HepG2 (cell line): ENCODE results near the gene NUDT19. TPM values are rescaled to one million over a fixed set of nuclear protein-coding genes. Genes with fewer than 3 reads are reported as not detected.

Experiments
- ATAC-seq: fragments of 200-7000 bp; cut with Tn5 transposase; 3 replicates; pipeline ENCODE4 v1.9.1; 2020; ENCODE audit warnings: mild to moderate bottlenecking, moderate library complexity
- BruUV-seq: library from RNA; stranded (reverse); fragments of 400-500 nt; replicated peaks from 2 replicates; lab custom pipeline; 2021; lab: Mats Ljungman, UMichigan
- CTCF ChIA-PET: fragments of 300-600 bp; formaldehyde crosslinking; extraction: SDS; loops from one replicate; lab custom pipeline; 2021; ENCODE audit warnings: low total read pairs, inconsistent platforms, low intra/inter-chr PET ratio; lab: Yijun Ruan, JAX
- POLR2A ChIA-PET: fragments of 350-600 bp; sonication (Branson Sonifier 250); formaldehyde crosslinking; loops from one replicate; lab custom pipeline; 2020; ENCODE audit warnings: antibody characterized with exemption, inconsistent platforms; lab: Yijun Ruan, JAX
- DNase-seq: peaks from one replicate; pipeline ENCODE4 v3.0.0-alpha.2; 2015; ENCODE audit warnings: low spot score
- FAIRE-seq: peaks from 3 replicates; lab custom pipeline; 2011; peaks lifted over from hg19 to GRCh38; lab: Jason Lieb, UNC
- H2AFZ ChIP-seq: one replicate; pipeline ENCODE4 v1.6.1; 2011; ENCODE audit warnings: low read length, inconsistent platforms
- H3K27ac ChIP-seq: fragments of 300-600 bp; 3 replicates; pipeline ENCODE4 v1.8.0; 2011; ENCODE audit warnings: mixed run types, mild to moderate bottlenecking, mixed read lengths, low read length, inconsistent platforms; ENCODE audit not compliant: insufficient read depth; ENCODE audit errors: extremely low read length
- H3K27me3 ChIP-seq, 2 experiments: fragments of 200-600 bp in 1 of 2; 2 replicates in 1 of 2; 3 replicates in 1 of 2; pipeline versions ENCODE4 v1.6.0 to v1.8.0; 2011; ENCODE audit warnings: low read length in 2 of 2, mild to moderate bottlenecking in 2 of 2, moderate library complexity in 2 of 2, inconsistent platforms in 1 of 2; ENCODE audit not compliant: insufficient read depth in 2 of 2, control insufficient read depth in 1 of 2
- H3K36me3 ChIP-seq, 2 experiments: fragments of 200-600 bp in 1 of 2; replicated peaks in 1 of 2; 2 replicates in 1 of 2; 3 replicates in 1 of 2; pipeline versions ENCODE4 v1.5.1 to v1.8.0; 2011; ENCODE audit warnings: low read length in 2 of 2, inconsistent platforms in 1 of 2; ENCODE audit not compliant: insufficient read depth in 2 of 2, control insufficient read depth in 1 of 2
- H3K4me1 ChIP-seq: 2 replicates; pipeline ENCODE4 v1.5.1; 2012; ENCODE audit warnings: low read length, inconsistent platforms; ENCODE audit not compliant: insufficient read depth
- H3K4me2 ChIP-seq: 2 replicates; pipeline ENCODE4 v1.6.0; 2011; ENCODE audit warnings: low read depth, low read length, inconsistent platforms
- H3K4me3 ChIP-seq, 3 experiments: fragments of 200-600 bp in 1 of 3; sonication (generic), shearing (Covaris generic) in 1 of 3; replicated peaks in 1 of 3; 2 replicates each; pipeline ENCODE4 v1.5.1; 2011 to 2016; ENCODE audit warnings: low read length in 3 of 3, inconsistent platforms in 2 of 3, low read depth in 2 of 3, mild to moderate bottlenecking in 2 of 3, control low read depth in 1 of 3, mixed read lengths in 1 of 3; ENCODE audit not compliant: insufficient read depth in 1 of 3
- H3K79me2 ChIP-seq: one replicate; pipeline ENCODE4 v1.6.1; 2011; ENCODE audit warnings: low read length, inconsistent platforms; ENCODE audit not compliant: insufficient read depth
- H3K9ac ChIP-seq: 2 replicates; pipeline ENCODE4 v1.6.0; 2011; ENCODE audit warnings: mild to moderate bottlenecking, low read depth, low read length, inconsistent platforms; ENCODE audit not compliant: insufficient read depth
- H3K9me3 ChIP-seq: 2 replicates; pipeline ENCODE4 v1.5.1; 2012; ENCODE audit warnings: mild to moderate bottlenecking, low read length
- H4K20me1 ChIP-seq: 2 replicates; pipeline ENCODE4 v1.6.0; 2011; ENCODE audit warnings: inconsistent platforms, mild to moderate bottlenecking, low read length, moderate library complexity; ENCODE audit not compliant: insufficient read depth
- CENPBD1 ChIP-seq: sonication (generic); formaldehyde crosslinking; IDR thresholded peaks from 2 replicates; pipeline ENCODE4 v1.8.0; 2022; ENCODE audit warnings: missing genetic modification reagents, low read depth, mild to moderate bottlenecking, borderline replicate concordance
- DDIT3 ChIP-seq: sonication (generic); formaldehyde crosslinking; IDR thresholded peaks from 2 replicates; pipeline ENCODE4 v1.4.0; 2020; ENCODE audit warnings: mild to moderate bottlenecking, missing genetic modification reagents
- ESRRA ChIP-seq: sonication (generic); formaldehyde crosslinking; IDR thresholded peaks from 2 replicates; pipeline ENCODE4 v1.5.1; 2020; ENCODE audit warnings: mild to moderate bottlenecking, low read depth, missing genetic modification reagents
- MBNL3 ChIP-seq: fragments of 250-450 bp; sonication (Bioruptor Pico); conservative IDR thresholded peaks from 2 replicates; pipeline ENCODE4 v1.8.0; 2022; ENCODE audit warnings: mild to moderate bottlenecking, inconsistent platforms
- MEIS1 ChIP-seq: sonication (generic); formaldehyde crosslinking; IDR thresholded peaks from 2 replicates; pipeline ENCODE4 v1.9.0; 2021; ENCODE audit warnings: mild to moderate bottlenecking, missing genetic modification reagents, moderate library complexity, borderline replicate concordance
- NR3C1 ChIP-seq: sonication (generic); formaldehyde crosslinking; IDR thresholded peaks from 2 replicates; pipeline ENCODE4 v1.4.0; 2020; ENCODE audit warnings: missing genetic modification reagents
- RXRB ChIP-seq: IDR thresholded peaks from 2 replicates; pipeline ENCODE4 v1.6.1; 2016; ENCODE audit warnings: borderline replicate concordance, missing genetic modification reagents, missing compliant biosample characterization
- TFAP4 ChIP-seq: sonication (generic); IDR thresholded peaks from 2 replicates; pipeline ENCODE4 v1.6.1; 2016; ENCODE audit warnings: low read depth, borderline replicate concordance
- WGBS: methylation state at CpG from one replicate; pipeline ENCODE4 v1.1.6; 2017; ENCODE audit warnings: low lambda C conversion rate; 5-methylcytosine and 5-hydroxymethylcytosine counted together
- in situ Hi-C: cut with HindIII; loops from 2 replicates; pipeline ENCODE4 v1.10.0; 2017; ENCODE audit warnings: low pct_unique_long_range_greater_than_20kb; ENCODE audit not compliant: extremely low pct_ligation_motif_present
- intact Hi-C: fragments of 100-400 bp; cut with micrococcal nuclease; formaldehyde crosslinking; loops from one replicate; pipeline ENCODE4 v1.10.0; 2022; ENCODE audit not compliant: unreplicated experiment
- polyA plus RNA-seq, 8 experiments: library from polyadenylated mRNA; depleted of rRNA in 3 of 8; stranded (reverse) in 7 of 8; unstranded in 1 of 8; fragments of >200 nt; fragmentation: Illumina TruSeq in 4 of 8; extraction: Trizol in 4 of 8; gene quantifications; 2 replicates each; pipeline versions ENCODE4 v1.2.1 to v1.2.3, GENCODE V29; 2011 to 2016; ENCODE audit warnings: low read depth in 4 of 8, missing spikeins in 1 of 8, mixed read lengths in 1 of 8; ENCODE audit not compliant: insufficient read depth in 1 of 8
- total RNA-seq, 5 experiments: library from RNA; depleted of rRNA; stranded (reverse); fragments of >200 nt; fragmentation: Illumina TruSeq; extraction: Trizol; gene quantifications; 2 replicates each; pipeline ENCODE4 v1.2.3, GENCODE V29; 2016; ENCODE audit warnings: low read depth in 1 of 5
- TF ChIP-seq, protein P1 (sequence below): sonication (generic); formaldehyde crosslinking; IDR thresholded peaks from 2 replicates; pipeline ENCODE4 v1.4.0; 2020; ENCODE audit warnings: missing genetic modification reagents, borderline replicate concordance
- TF ChIP-seq, protein P2 (sequence below): sonication (generic); formaldehyde crosslinking; IDR thresholded peaks from 2 replicates; pipeline ENCODE4 v1.4.0; 2020; ENCODE audit warnings: missing genetic modification reagents, borderline replicate concordance

Gene NUDT19
- total and polyA plus RNA-seq, 2 of the 13 experiments (the other 11 are each of a cell fraction or from before 2014, with no cell fraction given) = 3.1 to 3.6 TPM

- 97% methylated on average over 6 of the region's 11 CpGs for WGBS
- Histone ChIP-seq H2AFZ (no peak overlapping the region), H3K36me3 (peaks cover 17 to 32% of the 10 kb centered on the region in 2 experiments; a peak in 4 of 5 replicates), H3K9ac (no peak overlapping the region), H4K20me1 (no peaks in the 10 kb centered on the region), H3K4me2 (no peak overlapping the region), H3K4me3 (no peak overlapping the region), H3K9me3 (no peaks in the 10 kb centered on the region), H3K27ac (no peak overlapping the region), H3K4me1 (no peaks in the 10 kb centered on the region), H3K27me3 (no peaks in the 10 kb centered on the region), H3K79me2 (no peaks in the 10 kb centered on the region)
- intact Hi-C loops = no loop called here
- FAIRE-seq = no peak
- no peak for ATAC-seq
- DNase-seq = no peak
- in situ Hi-C loops = no loop called here
- no TSS peak for BruUV-seq
- ChIA-PET CTCF (no interaction called here), POLR2A (no interaction called here)
- TF ChIP-seq MBNL3 (no peak), ESRRA (CRISPR knock-in tag) (no peak), RXRB (no peak), CENPBD1 (no peak), TFAP4 (no peak)
Measured at GRCh38 chr19:32649751-32650150, 41.9 kb upstream of the NUDT19 start.

- H3K4me2 ChIP-seq = no peak overlapping the region
- H3K79me2 ChIP-seq = no peaks in the 10 kb centered on the region
- FAIRE-seq (no peak), DNase-seq (no peak), ATAC-seq (no peak)
- H3K27ac ChIP-seq = no peak overlapping the region
- H3K9me3 ChIP-seq = no peaks in the 10 kb centered on the region
- no peak overlapping the region for H3K9ac ChIP-seq
- no peaks in the 10 kb centered on the region for H3K4me1 ChIP-seq
- intact Hi-C loops (no loop called here), in situ Hi-C loops (no loop called here)
- no peaks in the 10 kb centered on the region for H3K27me3 ChIP-seq
- H2AFZ ChIP-seq = no peak overlapping the region
- CTCF ChIA-PET = no interaction called here
- H3K36me3 ChIP-seq = peaks cover 17 to 41% of the 10 kb centered on the region in 2 experiments; a peak in 4 of 5 replicates
- H4K20me1 ChIP-seq = no peaks in the 10 kb centered on the region
- no peak overlapping the region for H3K4me3 ChIP-seq
- 95% methylated on average over 5 of the region's 5 CpGs for WGBS
- POLR2A ChIA-PET = no interaction called here
- BruUV-seq = no TSS peak
- TF ChIP-seq MEIS1 (CRISPR knock-in tag) = no peak
- no peak for TF ChIP-seq NR3C1 (CRISPR knock-in tag)
- TF ChIP-seq DDIT3 (CRISPR knock-in tag) = no peak
- TF ChIP-seq, protein P1, sequence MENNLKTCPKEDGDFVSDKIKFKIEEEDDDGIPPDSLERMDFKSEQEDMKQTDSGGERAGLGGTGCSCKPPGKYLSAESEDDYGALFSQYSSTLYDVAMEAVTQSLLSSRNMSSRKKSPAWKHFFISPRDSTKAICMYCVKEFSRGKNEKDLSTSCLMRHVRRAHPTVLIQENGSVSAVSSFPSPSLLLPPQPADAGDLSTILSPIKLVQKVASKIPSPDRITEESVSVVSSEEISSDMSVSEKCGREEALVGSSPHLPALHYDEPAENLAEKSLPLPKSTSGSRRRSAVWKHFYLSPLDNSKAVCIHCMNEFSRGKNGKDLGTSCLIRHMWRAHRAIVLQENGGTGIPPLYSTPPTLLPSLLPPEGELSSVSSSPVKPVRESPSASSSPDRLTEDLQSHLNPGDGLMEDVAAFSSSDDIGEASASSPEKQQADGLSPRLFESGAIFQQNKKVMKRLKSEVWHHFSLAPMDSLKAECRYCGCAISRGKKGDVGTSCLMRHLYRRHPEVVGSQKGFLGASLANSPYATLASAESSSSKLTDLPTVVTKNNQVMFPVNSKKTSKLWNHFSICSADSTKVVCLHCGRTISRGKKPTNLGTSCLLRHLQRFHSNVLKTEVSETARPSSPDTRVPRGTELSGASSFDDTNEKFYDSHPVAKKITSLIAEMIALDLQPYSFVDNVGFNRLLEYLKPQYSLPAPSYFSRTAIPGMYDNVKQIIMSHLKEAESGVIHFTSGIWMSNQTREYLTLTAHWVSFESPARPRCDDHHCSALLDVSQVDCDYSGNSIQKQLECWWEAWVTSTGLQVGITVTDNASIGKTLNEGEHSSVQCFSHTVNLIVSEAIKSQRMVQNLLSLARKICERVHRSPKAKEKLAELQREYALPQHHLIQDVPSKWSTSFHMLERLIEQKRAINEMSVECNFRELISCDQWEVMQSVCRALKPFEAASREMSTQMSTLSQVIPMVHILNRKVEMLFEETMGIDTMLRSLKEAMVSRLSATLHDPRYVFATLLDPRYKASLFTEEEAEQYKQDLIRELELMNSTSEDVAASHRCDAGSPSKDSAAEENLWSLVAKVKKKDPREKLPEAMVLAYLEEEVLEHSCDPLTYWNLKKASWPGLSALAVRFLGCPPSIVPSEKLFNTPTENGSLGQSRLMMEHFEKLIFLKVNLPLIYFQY (CRISPR knock-in tag) = no peak
- TF ChIP-seq, protein P2, sequence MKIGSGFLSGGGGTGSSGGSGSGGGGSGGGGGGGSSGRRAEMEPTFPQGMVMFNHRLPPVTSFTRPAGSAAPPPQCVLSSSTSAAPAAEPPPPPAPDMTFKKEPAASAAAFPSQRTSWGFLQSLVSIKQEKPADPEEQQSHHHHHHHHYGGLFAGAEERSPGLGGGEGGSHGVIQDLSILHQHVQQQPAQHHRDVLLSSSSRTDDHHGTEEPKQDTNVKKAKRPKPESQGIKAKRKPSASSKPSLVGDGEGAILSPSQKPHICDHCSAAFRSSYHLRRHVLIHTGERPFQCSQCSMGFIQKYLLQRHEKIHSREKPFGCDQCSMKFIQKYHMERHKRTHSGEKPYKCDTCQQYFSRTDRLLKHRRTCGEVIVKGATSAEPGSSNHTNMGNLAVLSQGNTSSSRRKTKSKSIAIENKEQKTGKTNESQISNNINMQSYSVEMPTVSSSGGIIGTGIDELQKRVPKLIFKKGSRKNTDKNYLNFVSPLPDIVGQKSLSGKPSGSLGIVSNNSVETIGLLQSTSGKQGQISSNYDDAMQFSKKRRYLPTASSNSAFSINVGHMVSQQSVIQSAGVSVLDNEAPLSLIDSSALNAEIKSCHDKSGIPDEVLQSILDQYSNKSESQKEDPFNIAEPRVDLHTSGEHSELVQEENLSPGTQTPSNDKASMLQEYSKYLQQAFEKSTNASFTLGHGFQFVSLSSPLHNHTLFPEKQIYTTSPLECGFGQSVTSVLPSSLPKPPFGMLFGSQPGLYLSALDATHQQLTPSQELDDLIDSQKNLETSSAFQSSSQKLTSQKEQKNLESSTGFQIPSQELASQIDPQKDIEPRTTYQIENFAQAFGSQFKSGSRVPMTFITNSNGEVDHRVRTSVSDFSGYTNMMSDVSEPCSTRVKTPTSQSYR = no peak
Measured at GRCh38 chr19:32650671-32651070, 41.0 kb upstream of the NUDT19 start.
